ENCODE data around the gene ACY1. TPM values are rescaled to one million over a fixed set of nuclear protein-coding genes. Genes with fewer than 3 reads are reported as not detected.
"Not testable (repeated sequence)": the region's sequence is repeated elsewhere in the genome, so short reads cannot be mapped to it uniquely, and the experiment has no call there.

Gene ACY1
- total RNA-seq, 1 experiment from 2014 or later = 164 TPM

- ChIA-PET POLR2A (interaction anchor here (0.6 to 1.9 kb wide), 3 partner anchors 10 to 418 kb away, joined by 3 to 5 read pairs (median 3); partner anchors contain the start of gene DUSP7), CTCF (interaction anchor here (1.5 to 2.5 kb wide), 2 partner anchors 13 to 28 kb away, joined by 4 to 10 read pairs; no protein-coding TSS in a partner anchor)
- no peak overlapping the region for H3K4me3 Mint-ChIP-seq (ENCODE audit: unreplicated experiment)
- no peak for TF ChIP-seq CTCF (IDR thresholded peaks at IDR 0.05; ENCODE audit: unreplicated experiment)
- H3K27ac Mint-ChIP-seq (ENCODE audit: low read depth, unreplicated experiment) = no peak overlapping the region
- H3K4me1 Mint-ChIP-seq (ENCODE audit: insufficient read depth, unreplicated experiment) = peaks cover 15% of the 10 kb centered on the region
- DNase-seq (ENCODE audit: unreplicated experiment) = no peak
- H3K27me3 Mint-ChIP-seq (ENCODE audit: insufficient read depth, unreplicated experiment) = no peaks in the 10 kb centered on the region
- no peaks in the 10 kb centered on the region for H3K9me3 Mint-ChIP-seq (ENCODE audit: unreplicated experiment)
- intact Hi-C loops (cut with micrococcal nuclease) = no loop called here
- no peaks in the 10 kb centered on the region for H3K36me3 Mint-ChIP-seq (ENCODE audit: insufficient read depth, unreplicated experiment)
- BruUV-seq (replicated peaks) = no TSS peak
These were observed 48.6 kb downstream of the ACY1 start for GRCh38 chr3:52031896-52032295.

GRCh38 chr3:52032702-52033408 lies 49.5 kb downstream of the ACY1 start:
- no TSS peak for BruUV-seq (replicated peaks)
- TF ChIP-seq CTCF (IDR thresholded peaks at IDR 0.05; ENCODE audit: unreplicated experiment) = no peak
- intact Hi-C loops (cut with micrococcal nuclease) = no loop called here
- POLR2A ChIA-PET = interaction anchor here (0.9 kb wide), 1 partner anchor 245 kb away, joined by 3 read pairs; the partner anchor contains the start of gene WDR82
- Mint-ChIP-seq H3K4me1 (ENCODE audit: insufficient read depth, unreplicated experiment) (peaks cover 18% of the 10 kb centered on the region), H3K27ac (ENCODE audit: low read depth, unreplicated experiment) (no peak overlapping the region), H3K36me3 (ENCODE audit: insufficient read depth, unreplicated experiment) (no peaks in the 10 kb centered on the region), H3K9me3 (ENCODE audit: unreplicated experiment) (no peaks in the 10 kb centered on the region), H3K4me3 (ENCODE audit: unreplicated experiment) (no peak overlapping the region), H3K27me3 (ENCODE audit: insufficient read depth, unreplicated experiment) (no peaks in the 10 kb centered on the region)
- CTCF ChIA-PET = interaction anchor here (0.7 to 2.5 kb wide), 6 partner anchors 12 to 187 kb away, joined by 3 to 10 read pairs (median 4); no protein-coding TSS in a partner anchor
- no peak for DNase-seq (ENCODE audit: unreplicated experiment)

DNA sequence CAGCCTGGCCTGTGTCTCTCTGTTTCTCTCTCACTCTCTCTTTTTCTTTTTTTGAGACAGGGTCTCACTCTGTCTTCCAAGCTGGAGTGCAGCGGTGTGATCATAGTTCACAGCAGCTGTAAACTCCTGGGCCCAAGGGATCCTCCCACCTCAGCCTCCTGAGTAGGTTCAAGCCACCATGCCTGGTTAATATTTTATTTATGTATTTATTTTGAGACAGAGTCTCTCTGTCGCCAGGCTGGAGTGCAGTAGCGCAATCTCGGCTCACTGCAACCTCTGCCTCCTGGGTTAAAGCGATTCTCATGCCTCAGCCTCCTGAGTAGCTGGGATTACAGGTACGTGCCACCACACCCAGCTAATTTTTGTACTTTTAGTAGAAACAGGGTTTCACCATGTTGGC lies 50.4 kb downstream of the ACY1 start:
- H3K4me3 Mint-ChIP-seq (ENCODE audit: unreplicated experiment); DNase-seq (ENCODE audit: unreplicated experiment); H3K9me3 Mint-ChIP-seq (ENCODE audit: unreplicated experiment); H3K36me3 Mint-ChIP-seq (ENCODE audit: insufficient read depth, unreplicated experiment); H3K27ac Mint-ChIP-seq (ENCODE audit: low read depth, unreplicated experiment); intact Hi-C loops (cut with micrococcal nuclease); BruUV-seq (replicated peaks); H3K27me3 Mint-ChIP-seq (ENCODE audit: insufficient read depth, unreplicated experiment): not testable (repeated sequence)
- CTCF ChIA-PET = interaction anchor here (2.5 kb wide), 1 partner anchor 11 kb away, joined by 10 read pairs; no protein-coding TSS in a partner anchor
- POLR2A ChIA-PET = interaction anchor here (0.9 kb wide), 1 partner anchor 244 kb away, joined by 3 read pairs; the partner anchor contains the start of gene WDR82
- H3K4me1 Mint-ChIP-seq (ENCODE audit: insufficient read depth, unreplicated experiment) = peaks cover 24% of the 10 kb centered on the region

GRCh38 chr3:52034212-52034611 lies 50.9 kb downstream of the ACY1 start:
- H3K27me3 Mint-ChIP-seq (ENCODE audit: insufficient read depth, unreplicated experiment) = no peaks in the 10 kb centered on the region
- H3K4me1 Mint-ChIP-seq (ENCODE audit: insufficient read depth, unreplicated experiment) = peaks cover 24% of the 10 kb centered on the region
- intact Hi-C loops (cut with micrococcal nuclease) = no loop called here
- H3K4me3 Mint-ChIP-seq (ENCODE audit: unreplicated experiment) = no peak overlapping the region
- POLR2A ChIA-PET = no interaction called here
- H3K27ac Mint-ChIP-seq (ENCODE audit: low read depth, unreplicated experiment) = no peak overlapping the region
- H3K36me3 Mint-ChIP-seq (ENCODE audit: insufficient read depth, unreplicated experiment) = no peaks in the 10 kb centered on the region
- TF ChIP-seq CTCF (IDR thresholded peaks at IDR 0.05; ENCODE audit: unreplicated experiment) = no peak
- DNase-seq (ENCODE audit: unreplicated experiment) = no peak
- CTCF ChIA-PET = interaction anchor here (2.5 kb wide), 1 partner anchor 10 kb away, joined by 10 read pairs; no protein-coding TSS in a partner anchor
- no TSS peak for BruUV-seq (replicated peaks)
- H3K9me3 Mint-ChIP-seq (ENCODE audit: unreplicated experiment) = no peaks in the 10 kb centered on the region

All from MCF 10A (cell line).